Measurements from ENCODE around the gene PRKCA.

PRKCA gene

DNA sequence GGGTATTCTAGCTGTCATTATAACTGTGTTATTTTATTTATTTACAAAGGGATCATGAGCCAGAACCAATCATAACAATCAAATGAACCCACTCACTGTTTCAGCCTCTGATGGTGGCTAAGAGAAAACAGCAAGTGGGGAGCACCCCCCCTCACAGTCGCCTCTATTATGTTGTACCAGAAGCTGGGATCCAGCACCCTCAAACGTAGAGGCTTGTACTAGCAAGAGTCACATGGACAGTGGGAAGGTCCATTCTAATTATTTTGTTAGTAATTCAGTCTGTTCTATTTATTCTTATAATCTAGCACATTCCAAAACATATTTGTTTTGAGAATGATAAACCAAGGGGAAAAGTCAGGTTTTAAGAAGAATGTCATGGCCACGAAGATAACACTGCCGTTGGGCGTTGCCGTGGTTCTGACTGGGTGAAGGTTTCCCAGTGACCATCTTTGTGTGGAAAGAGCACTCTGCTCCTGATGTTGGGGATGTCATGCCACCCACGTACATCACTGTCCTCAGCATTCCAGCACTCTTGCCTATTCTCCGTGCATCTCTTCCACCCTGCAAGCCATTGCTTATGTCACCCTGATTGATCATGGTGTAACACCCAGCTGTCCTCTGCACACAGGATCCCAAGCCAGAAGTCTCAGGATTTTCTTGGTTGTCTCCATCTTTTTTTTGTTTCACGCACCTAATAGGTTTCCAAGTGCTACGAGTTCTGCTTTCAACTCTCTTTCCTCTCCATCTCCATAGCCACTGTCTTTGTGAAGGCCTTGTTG is 205.8 kb downstream of the PRKCA start:
- in situ Hi-C loops (cut with MboI; ENCODE audit: low sequenced_read_pairs) = no loop called here

GRCh38 chr17:66508896-66509844 is 206.8 kb downstream of the PRKCA start:
- in situ Hi-C loops (cut with MboI; ENCODE audit: low sequenced_read_pairs) = no loop called here

DNA sequence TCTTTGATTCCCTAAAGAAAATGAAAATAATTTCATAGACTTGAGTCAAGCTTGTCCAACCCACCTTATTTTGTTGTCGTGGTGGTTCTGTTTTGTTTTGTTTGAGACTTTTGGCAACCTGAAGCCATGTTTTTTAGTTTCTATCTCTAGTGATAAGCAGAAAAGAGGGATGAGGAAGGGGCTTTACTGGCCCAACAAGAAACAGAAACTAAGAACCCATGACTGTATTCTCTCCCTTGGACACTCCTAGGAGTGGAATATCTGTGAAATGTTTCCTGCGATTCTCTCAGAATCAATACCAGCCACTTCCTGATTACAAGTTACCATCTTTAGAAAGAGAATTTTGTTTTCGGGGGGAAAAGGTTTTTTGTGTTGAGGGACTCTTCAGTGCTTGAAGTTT is 207.5 kb downstream of the PRKCA start:
- in situ Hi-C loops (cut with MboI; ENCODE audit: low sequenced_read_pairs) = no loop called here

DNA sequence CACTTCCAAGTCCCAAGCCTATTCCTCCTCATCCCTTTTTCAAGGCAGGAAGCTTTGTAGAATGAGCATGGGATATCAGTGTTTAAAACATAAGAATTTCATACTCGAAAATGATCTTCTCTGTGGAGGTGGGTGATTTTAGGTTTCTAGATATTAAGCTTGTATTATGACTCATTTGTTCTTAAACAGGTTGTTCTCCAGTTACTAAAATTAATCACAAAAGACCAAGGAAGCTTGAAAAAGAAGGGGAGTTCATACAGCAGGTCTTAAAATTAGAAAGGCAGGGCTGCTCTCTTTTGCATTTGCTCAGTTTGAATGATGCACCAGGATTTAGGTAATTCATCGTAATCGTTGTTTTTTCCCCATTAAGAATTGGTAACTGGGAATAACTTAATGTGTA is 208.7 kb downstream of the PRKCA start:
- in situ Hi-C loops (cut with MboI; ENCODE audit: low sequenced_read_pairs) = no loop called here

DNA sequence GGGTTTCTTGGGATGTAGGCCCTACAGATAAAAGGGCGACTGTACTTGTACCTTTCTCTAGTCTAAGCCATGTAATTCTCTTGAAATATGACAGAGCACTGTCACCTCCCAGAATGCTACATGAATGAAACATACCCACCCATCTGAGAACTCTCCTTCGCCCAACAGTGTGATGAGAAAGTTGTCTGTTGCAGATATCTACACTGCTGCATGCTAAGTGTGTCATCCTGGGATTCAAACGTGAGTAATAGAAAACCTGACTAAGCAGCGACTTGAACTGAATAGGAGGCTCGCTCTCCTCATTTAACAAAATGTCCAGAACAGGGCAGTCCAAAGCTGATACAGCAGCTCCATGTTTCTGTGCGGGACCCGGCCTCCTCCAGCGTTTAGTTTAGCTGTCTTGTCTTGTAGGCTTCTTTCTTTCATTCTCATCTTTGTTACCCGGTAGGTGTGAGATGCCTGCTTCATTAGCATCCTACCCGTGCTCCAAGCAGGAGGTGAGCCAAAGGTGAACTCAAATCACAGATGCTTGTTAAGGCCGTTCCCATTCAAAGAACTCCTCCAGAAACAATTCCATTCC is 211.9 kb downstream of the PRKCA start:
- in situ Hi-C loops (cut with MboI; ENCODE audit: low sequenced_read_pairs) = no loop called here

GRCh38 chr17:66515974-66516373 is 213.6 kb downstream of the PRKCA start:
- in situ Hi-C loops (cut with MboI; ENCODE audit: low sequenced_read_pairs) = no loop called here

DNA sequence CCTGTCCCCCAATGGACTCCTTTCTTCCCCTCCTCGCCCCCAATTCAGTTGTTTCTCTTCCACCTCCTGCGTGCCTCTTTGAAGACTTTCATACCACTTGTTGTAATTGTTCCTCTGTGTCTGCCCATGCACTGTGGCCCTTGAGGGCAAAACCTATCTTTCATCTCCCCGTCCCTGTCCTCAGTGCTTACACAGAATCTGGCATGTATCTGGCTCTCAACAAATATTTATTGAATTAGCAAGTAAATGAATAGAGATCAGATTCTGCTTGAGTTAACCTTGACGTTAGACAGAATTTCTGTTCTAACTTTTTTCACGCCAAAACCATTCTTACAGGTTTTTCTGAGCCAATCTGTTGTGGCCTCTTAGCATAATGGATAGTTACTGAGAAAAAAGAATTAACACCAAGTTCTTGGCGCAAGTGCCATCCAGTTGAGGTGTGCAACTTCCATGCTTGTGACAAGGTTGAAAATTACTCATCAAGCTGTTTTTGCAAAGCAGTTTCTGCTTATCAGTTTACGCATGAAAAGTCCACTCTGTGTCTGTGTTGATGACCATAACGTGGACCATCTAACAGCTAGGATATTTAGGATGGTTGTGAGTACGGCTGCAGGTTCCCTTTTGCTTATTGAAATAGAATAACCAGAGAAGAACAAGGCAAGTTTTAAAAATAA is 215.1 kb downstream of the PRKCA start:
- in situ Hi-C loops (cut with MboI; ENCODE audit: low sequenced_read_pairs) = no loop called here

- in situ Hi-C loops (cut with MboI; ENCODE audit: low sequenced_read_pairs) = no loop called here
Observed at GRCh38 chr17:66518108-66518507, 215.7 kb downstream of the PRKCA start.

- in situ Hi-C loops (cut with MboI; ENCODE audit: low sequenced_read_pairs) = no loop called here
Observed at GRCh38 chr17:66518677-66519076, 216.3 kb downstream of the PRKCA start.

DNA sequence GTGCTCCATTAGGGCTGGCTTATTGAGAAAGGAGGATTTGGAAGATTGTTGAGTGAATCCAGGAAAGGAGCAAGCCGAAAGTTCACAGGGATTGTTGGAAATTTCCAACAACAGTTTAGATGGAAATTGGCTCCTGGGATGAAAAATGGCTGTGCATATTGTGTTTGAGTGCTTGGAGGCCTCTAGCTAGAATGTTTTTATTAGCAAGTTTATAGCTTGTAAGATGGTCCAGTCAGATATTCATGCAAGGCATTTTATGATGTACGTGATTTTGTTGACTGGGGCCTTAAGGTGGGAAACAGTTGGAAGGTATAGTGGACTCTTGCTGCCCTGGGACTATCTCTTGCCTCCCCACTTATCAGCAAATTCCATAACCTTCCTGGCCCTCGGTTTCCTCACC is 216.7 kb downstream of the PRKCA start:
- in situ Hi-C loops (cut with MboI; ENCODE audit: low sequenced_read_pairs) = no loop called here

GRCh38 chr17:66520999-66521398 is 218.6 kb downstream of the PRKCA start:
- in situ Hi-C loops (cut with MboI; ENCODE audit: low sequenced_read_pairs) = no loop called here

DNA sequence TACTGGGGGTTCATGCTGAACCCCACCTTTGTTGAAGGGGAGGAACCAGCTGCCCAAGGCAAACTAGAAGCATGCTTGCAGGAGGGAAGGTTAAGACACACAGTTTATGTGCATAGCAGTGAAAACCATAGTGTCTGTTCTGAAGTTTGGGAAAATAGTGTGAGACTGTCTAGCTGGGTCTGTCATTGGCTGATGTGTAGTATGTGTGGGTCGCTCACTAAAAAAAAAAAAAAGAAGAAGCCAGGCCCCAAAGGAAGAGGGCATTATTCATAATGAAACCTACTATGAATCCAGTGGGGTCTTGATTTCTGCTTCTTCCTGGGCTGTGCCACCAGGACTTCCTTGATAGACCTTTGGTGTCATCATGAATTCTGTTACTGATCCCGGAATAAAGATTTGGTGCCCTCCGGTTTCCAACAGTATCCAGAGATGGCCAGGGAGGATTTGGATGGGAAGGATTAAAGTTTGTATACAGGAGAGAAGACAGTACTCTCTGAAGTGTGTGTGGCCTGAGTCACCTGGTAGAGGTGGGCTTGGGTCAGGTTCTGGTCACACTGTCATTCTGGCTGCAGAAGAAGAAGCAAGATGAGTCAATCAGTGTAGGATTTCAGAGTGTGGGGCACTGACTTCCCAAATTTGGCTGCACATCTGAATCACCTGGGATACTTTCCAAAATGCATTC is 220.3 kb downstream of the PRKCA start:
- in situ Hi-C loops (cut with MboI; ENCODE audit: low sequenced_read_pairs) = no loop called here

DNA sequence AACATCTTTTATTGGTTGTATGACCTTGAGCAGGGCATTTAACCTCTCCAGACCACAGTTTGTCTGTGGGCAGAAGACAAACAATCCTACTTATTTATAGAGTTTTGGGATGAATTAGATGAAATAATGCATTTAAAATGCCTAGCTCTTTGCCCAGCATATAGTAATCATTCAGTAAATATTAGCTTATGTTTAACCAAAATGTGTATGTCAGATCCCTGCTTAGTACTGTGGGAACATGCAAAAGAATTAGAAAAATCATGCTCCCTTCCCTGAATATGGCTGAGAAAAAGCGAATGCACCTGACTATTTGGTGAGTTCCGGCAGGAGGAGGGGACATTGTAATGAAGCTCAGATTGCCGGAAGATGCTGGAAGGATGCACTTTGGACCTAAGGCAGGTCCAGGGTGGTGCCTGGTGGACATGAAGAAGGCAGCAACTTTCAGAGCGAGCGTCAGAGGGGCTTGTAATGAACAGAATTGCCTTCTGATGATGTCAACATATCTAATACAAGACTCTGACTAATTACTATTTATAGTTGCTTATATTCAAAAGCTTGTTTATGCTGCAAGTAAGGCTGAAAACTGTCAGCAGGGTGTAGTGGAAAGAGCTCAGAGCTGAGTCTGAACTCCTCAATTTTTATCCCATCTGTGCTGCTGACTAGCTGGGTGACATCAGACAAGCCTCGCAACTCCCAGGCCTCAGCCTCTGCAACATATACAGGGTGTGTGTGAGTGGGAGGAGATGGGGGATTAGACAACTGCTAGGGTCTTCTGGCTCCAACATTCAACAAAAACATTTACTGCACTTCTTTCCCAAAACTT is 221.2 kb downstream of the PRKCA start:
- in situ Hi-C loops (cut with MboI; ENCODE audit: low sequenced_read_pairs) = no loop called here

- in situ Hi-C loops (cut with MboI; ENCODE audit: low sequenced_read_pairs) = no loop called here
Observed at GRCh38 chr17:66524877-66525276, 222.5 kb downstream of the PRKCA start.

- in situ Hi-C loops (cut with MboI; ENCODE audit: low sequenced_read_pairs) = no loop called here
Observed at GRCh38 chr17:66525338-66525737, 222.9 kb downstream of the PRKCA start.

DNA sequence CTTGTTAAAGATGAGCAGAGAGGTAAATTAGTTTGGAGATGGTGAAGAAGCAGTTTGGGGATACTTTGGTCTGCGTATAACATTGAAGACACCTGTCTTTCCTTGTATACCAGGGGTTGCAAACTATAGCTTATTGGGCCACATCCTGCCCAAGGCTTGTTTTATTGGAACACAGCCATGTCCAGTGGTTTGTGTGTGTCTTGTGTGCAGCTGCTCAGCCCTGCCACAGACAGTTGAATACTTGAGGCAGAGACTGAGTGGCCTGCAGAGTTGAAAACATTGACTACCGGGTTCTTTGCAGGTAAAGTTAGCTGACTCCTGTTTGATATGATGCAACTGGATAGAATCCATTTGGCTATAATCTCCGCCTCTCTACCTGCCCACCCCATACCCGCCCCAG is 224.4 kb downstream of the PRKCA start:
- in situ Hi-C loops (cut with MboI; ENCODE audit: low sequenced_read_pairs) = no loop called here

DNA sequence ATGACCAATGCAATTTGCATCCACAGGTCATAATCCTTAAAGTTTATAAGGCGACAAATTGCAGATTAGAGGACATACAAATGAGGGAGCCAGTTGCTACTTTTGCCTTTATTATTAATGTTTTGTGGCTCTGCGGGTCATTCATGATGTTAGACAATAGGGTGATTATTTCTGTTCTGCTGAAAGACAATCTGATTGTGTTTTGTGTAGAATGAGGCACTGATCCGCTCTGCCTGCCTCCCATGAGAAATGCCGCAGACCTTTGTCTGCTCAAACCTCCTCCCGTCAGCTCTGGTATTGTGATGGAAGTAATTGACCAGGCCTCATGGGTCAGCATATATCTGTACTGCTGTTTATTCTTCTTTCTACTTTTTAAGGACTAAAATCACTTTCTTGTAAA is 224.9 kb downstream of the PRKCA start:
- in situ Hi-C loops (cut with MboI; ENCODE audit: low sequenced_read_pairs) = no loop called here

DNA sequence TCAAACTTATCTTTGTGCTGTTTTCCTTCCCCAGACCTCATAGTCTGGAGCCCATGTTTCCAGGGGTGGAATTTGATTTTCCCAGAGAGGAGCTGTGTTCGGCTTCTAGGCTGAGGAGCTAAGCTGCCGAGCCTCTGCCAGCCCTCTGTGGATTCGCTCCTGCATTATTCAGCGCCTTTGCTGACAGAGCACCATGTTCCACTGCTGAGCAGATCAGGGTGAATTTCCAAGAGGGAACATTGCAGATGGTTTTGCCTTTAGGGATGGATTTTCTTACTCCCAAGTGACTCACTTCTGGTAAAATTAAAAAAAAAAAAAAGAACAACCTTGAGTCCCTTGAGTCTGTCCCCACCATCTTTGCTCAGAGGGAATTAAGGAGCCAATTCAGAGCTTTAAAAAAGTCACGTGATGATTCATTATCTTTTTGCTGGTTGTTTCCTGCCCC is 229.5 kb downstream of the PRKCA start:
- in situ Hi-C loops (cut with MboI; ENCODE audit: low sequenced_read_pairs) = no loop called here

GRCh38 chr17:66533572-66533971 is 231.2 kb downstream of the PRKCA start:
- in situ Hi-C loops (cut with MboI; ENCODE audit: low sequenced_read_pairs) = no loop called here

DNA sequence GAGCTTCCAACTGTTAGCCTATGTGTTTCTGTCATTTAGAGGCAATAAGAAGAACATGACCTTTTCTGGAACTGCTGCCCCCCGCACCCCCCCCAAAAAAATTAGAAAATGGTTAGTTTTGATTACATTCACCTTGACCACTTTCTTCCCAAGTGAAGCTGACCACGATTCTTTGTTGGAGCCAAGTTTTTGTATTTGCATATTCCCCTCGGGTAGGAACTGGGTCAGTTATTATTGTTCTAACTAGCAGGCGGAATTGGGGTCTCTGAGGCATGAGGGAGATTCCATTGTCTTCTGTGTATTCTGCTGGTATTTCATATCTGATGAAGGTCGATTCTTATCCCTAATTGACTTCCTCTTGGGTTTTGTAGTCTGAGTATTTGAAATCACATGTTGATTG is 231.6 kb downstream of the PRKCA start:
- in situ Hi-C loops (cut with MboI; ENCODE audit: low sequenced_read_pairs) = no loop called here
